SU-DHL-6 (cell line): ENCODE measurements around the gene KRTAP5-4.

Experiments used
- H2AFZ ChIP-seq: fragments of 200-600 bp; sonication (generic); 2 replicates; pipeline ENCODE4 v1.6.1; 2014; ENCODE audit warnings: low read depth, mild to moderate bottlenecking, moderate library complexity, mixed read lengths, antibody characterized with exemption, low read length; ENCODE audit not compliant: severe bottlenecking
- H3F3A ChIP-seq: fragments of 200-600 bp; shearing (Covaris generic); 2 replicates; pipeline ENCODE4 v1.6.0; 2016; ENCODE audit warnings: antibody characterized with exemption, mild to moderate bottlenecking; ENCODE audit not compliant: insufficient read depth
- H3K27ac ChIP-seq: fragments of 200-600 bp; sonication (generic); 2 replicates; pipeline ENCODE4 v1.5.1; 2016; ENCODE audit warnings: low read depth, mild to moderate bottlenecking, low read length, moderate library complexity, mixed read lengths
- H3K27me3 ChIP-seq: fragments of 200-600 bp; sonication (generic), shearing (Covaris generic); 2 replicates; pipeline ENCODE4 v1.6.0; 2014; ENCODE audit warnings: mild to moderate bottlenecking, low read length
- H3K36me3 ChIP-seq: fragments of 200-600 bp; sonication (generic); 2 replicates; pipeline ENCODE4 v1.6.1; 2014; ENCODE audit warnings: mild to moderate bottlenecking, low read length, mixed read lengths
- H3K4me2 ChIP-seq: fragments of 300-600, 200-600 bp; shearing (Covaris generic), sonication (generic); 2 replicates; pipeline ENCODE4 v1.6.0; 2014; ENCODE audit warnings: low read length, low read depth, mild to moderate bottlenecking; ENCODE audit not compliant: poor library complexity, severe bottlenecking
- H3K4me3 ChIP-seq: fragments of 200-600 bp; sonication (generic); 2 replicates; pipeline ENCODE4 v1.5.1; 2014; ENCODE audit warnings: antibody characterized with exemption, low read length, mild to moderate bottlenecking, mixed read lengths; ENCODE audit not compliant: insufficient read depth, poor library complexity, severe bottlenecking
- H3K79me2 ChIP-seq: fragments of 200-600 bp; sonication (generic); 2 replicates; pipeline ENCODE4 v1.6.1; 2014; ENCODE audit warnings: mild to moderate bottlenecking, low read length, moderate library complexity; ENCODE audit not compliant: insufficient read depth
- H3K9ac ChIP-seq: fragments of 200-600 bp; sonication (generic); 2 replicates; pipeline ENCODE4 v1.7.0; 2014; ENCODE audit warnings: mild to moderate bottlenecking, low read length
- H3K9me2 ChIP-seq: fragments of 200-600 bp; sonication (generic); replicated peaks from 2 replicates; pipeline ENCODE4 v1.6.1; 2014; ENCODE audit warnings: low read length; ENCODE audit not compliant: insufficient read depth
- H3K9me3 ChIP-seq: fragments of 200-600 bp; sonication (generic); 2 replicates; pipeline ENCODE4 v1.6.1; 2014; ENCODE audit warnings: low read length, mixed read lengths; ENCODE audit not compliant: insufficient read depth
- H4K20me1 ChIP-seq: fragments of 200-600 bp; sonication (generic); 2 replicates; pipeline ENCODE4 v1.6.1; 2014; ENCODE audit warnings: low read depth, mild to moderate bottlenecking, antibody characterized with exemption, low read length, moderate library complexity, mixed read lengths
- CTCF ChIP-seq: fragments of 200-600 bp; sonication (generic); IDR thresholded peaks from one replicate; pipeline ENCODE4 v1.5.1; 2017; ENCODE audit warnings: antibody characterized with exemption, mild to moderate bottlenecking, low read length, moderate library complexity; ENCODE audit not compliant: insufficient read depth, poor library complexity, severe bottlenecking
- EZH2phosphoT487 ChIP-seq: fragments of 200-600 bp; sonication (generic), shearing (Covaris generic); conservative IDR thresholded peaks from 2 replicates; pipeline ENCODE4 v1.6.1; 2018; ENCODE audit warnings: mild to moderate bottlenecking, antibody characterized with exemption, low read length, moderate library complexity, mixed read lengths

The KRTAP5-4 gene

GRCh38 chr11:1631066-1631568 lies 9.2 kb upstream of the KRTAP5-4 start:
- H3K36me3 ChIP-seq = no peaks in the 10 kb centered on the region
- H3K9ac ChIP-seq = no peak overlapping the region
- TF ChIP-seq EZH2phosphoT487 = no peak
- TF ChIP-seq CTCF = no peak
- no peaks in the 10 kb centered on the region for H3K27me3 ChIP-seq
- no peak overlapping the region for H3K4me2 ChIP-seq
- H3K27ac ChIP-seq = no peak overlapping the region
- H3K79me2 ChIP-seq = no peaks in the 10 kb centered on the region
- no peaks in the 10 kb centered on the region for H3K9me3 ChIP-seq
- no peak overlapping the region for H2AFZ ChIP-seq
- H3K9me2 ChIP-seq = no peaks in the 10 kb centered on the region
- no peak overlapping the region for H3K4me3 ChIP-seq
- H3F3A ChIP-seq = no peaks in the 10 kb centered on the region
- H4K20me1 ChIP-seq = no peaks in the 10 kb centered on the region

GRCh38 chr11:1630271-1630670 lies 8.3 kb upstream of the KRTAP5-4 start:
- Histone ChIP-seq H3K9ac (no peak overlapping the region), H4K20me1 (no peaks in the 10 kb centered on the region), H3K4me3 (no peak overlapping the region), H3K27ac (no peak overlapping the region), H3K9me2 (no peaks in the 10 kb centered on the region), H3K36me3 (no peaks in the 10 kb centered on the region), H2AFZ (no peak overlapping the region), H3K4me2 (no peak overlapping the region), H3K27me3 (no peaks in the 10 kb centered on the region), H3K79me2 (no peaks in the 10 kb centered on the region), H3K9me3 (no peaks in the 10 kb centered on the region), H3F3A (no peaks in the 10 kb centered on the region)
- TF ChIP-seq CTCF = no peak
- TF ChIP-seq EZH2phosphoT487 = no peak

- Histone ChIP-seq H4K20me1 (no peaks in the 10 kb centered on the region), H3K9me3 (no peaks in the 10 kb centered on the region), H3K27ac (no peak within 1 kb of the TSS), H3K4me2 (no peak within 1 kb of the TSS), H3K79me2 (no peaks in the 10 kb centered on the region), H3K9me2 (no peaks in the 10 kb centered on the region), H3K4me3 (no peak within 1 kb of the TSS), H2AFZ (no peak within 1 kb of the TSS), H3F3A (no peaks in the 10 kb centered on the region), H3K27me3 (no peaks in the 10 kb centered on the region), H3K36me3 (no peaks in the 10 kb centered on the region), H3K9ac (no peak within 1 kb of the TSS)
- no peak for TF ChIP-seq EZH2phosphoT487
- TF ChIP-seq CTCF = no peak
These were observed 7.6 kb upstream of the KRTAP5-4 start, which contains the start of gene KRTAP5-5 for GRCh38 chr11:1629326-1630185. Gene KRTAP5-5 (plus strand): TSS chr11:1629775. CDS start chr11:1629841, 66 bp downstream.
